ENCODE data around the gene MYO5A. TPM values are rescaled to one million over a fixed set of nuclear protein-coding genes. Genes with fewer than 3 reads are reported as not detected.

Gene MYO5A
- total RNA-seq, 1 donor = 54.3 TPM

GRCh38 chr15:52546031-52546751, 17.5 kb upstream of the MYO5A start:
- Histone ChIP-seq H2AFZ (ENCODE audit: low read length) (no peak overlapping the region), H3K4me1 (ENCODE audit: insufficient read depth, low read length) (no peaks in the 10 kb centered on the region), H3K4me3 (ENCODE audit: insufficient read depth, low read length) (no peak overlapping the region), H3K9me3 (ENCODE audit: low read depth, low read length) (no peaks in the 10 kb centered on the region), H3K36me3 (ENCODE audit: insufficient read depth, low read length) (peaks cover 28% of the 10 kb centered on the region), H3K79me2 (ENCODE audit: insufficient read depth, low read length) (no peaks in the 10 kb centered on the region), H3K27me3 (ENCODE audit: insufficient read depth, low read length) (no peaks in the 10 kb centered on the region), H4K20me1 (ENCODE audit: insufficient read depth, low read length) (no peaks in the 10 kb centered on the region), H3K4me2 (ENCODE audit: insufficient read depth, low read length) (no peak overlapping the region), H3K27ac (ENCODE audit: low read depth, low read length) (no peak overlapping the region)
- peak; percentile 21 for DNase-seq (ENCODE audit: insufficient read length, low spot score, missing footprints)
- TF ChIP-seq CTCF (IDR thresholded peaks at IDR 0.05; ENCODE audit: extremely low read depth, low read depth, low read length) = no peak

- no peak for DNase-seq (ENCODE audit: insufficient read length, low spot score, missing footprints)
- H3K4me3 ChIP-seq (ENCODE audit: insufficient read depth, low read length) = no peak overlapping the region
- no peak overlapping the region for H2AFZ ChIP-seq (ENCODE audit: low read length)
- H3K9me3 ChIP-seq (ENCODE audit: low read depth, low read length) = no peaks in the 10 kb centered on the region
- H3K27ac ChIP-seq (ENCODE audit: low read depth, low read length) = no peak overlapping the region
- H3K36me3 ChIP-seq (ENCODE audit: insufficient read depth, low read length) = peaks cover under 1% of the 10 kb centered on the region
- H3K27me3 ChIP-seq (ENCODE audit: insufficient read depth, low read length) = no peaks in the 10 kb centered on the region
- TF ChIP-seq CTCF (IDR thresholded peaks at IDR 0.05; ENCODE audit: extremely low read depth, low read depth, low read length) = no peak
- no peaks in the 10 kb centered on the region for H4K20me1 ChIP-seq (ENCODE audit: insufficient read depth, low read length)
- no peaks in the 10 kb centered on the region for H3K79me2 ChIP-seq (ENCODE audit: insufficient read depth, low read length)
- H3K4me2 ChIP-seq (ENCODE audit: insufficient read depth, low read length) = no peak overlapping the region
- no peaks in the 10 kb centered on the region for H3K4me1 ChIP-seq (ENCODE audit: insufficient read depth, low read length)
Measured at GRCh38 chr15:52540374-52541012, 11.8 kb upstream of the MYO5A start.

DNA sequence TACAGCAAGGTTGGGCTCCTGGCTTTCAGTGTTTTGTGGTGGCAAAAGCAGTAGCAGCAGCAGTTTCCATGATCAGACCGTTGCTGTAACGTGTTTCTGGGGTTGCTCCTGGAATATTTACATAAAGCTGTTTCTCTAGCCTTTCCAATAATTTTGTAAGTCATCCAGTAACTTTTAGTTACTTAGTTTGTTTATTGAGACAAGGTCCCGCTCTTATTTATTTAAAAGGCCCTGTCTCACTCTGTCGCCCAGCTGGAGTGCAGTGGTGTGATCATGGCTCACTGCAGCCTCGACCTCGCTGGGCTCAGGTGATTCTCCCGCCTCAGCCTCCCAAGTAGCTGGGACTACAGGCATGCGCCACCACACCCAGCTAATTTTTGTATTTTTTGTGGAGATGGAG, 8.8 kb upstream of the MYO5A start:
- TF ChIP-seq CTCF (IDR thresholded peaks at IDR 0.05; ENCODE audit: extremely low read depth, low read depth, low read length) = no peak
- Histone ChIP-seq H3K27ac (ENCODE audit: low read depth, low read length) (no peak overlapping the region), H3K27me3 (ENCODE audit: insufficient read depth, low read length) (peaks cover 6% of the 10 kb centered on the region), H3K4me3 (ENCODE audit: insufficient read depth, low read length) (no peak overlapping the region), H2AFZ (ENCODE audit: low read length) (no peak overlapping the region), H3K79me2 (ENCODE audit: insufficient read depth, low read length) (no peaks in the 10 kb centered on the region), H3K4me2 (ENCODE audit: insufficient read depth, low read length) (no peak overlapping the region), H3K4me1 (ENCODE audit: insufficient read depth, low read length) (no peaks in the 10 kb centered on the region), H4K20me1 (ENCODE audit: insufficient read depth, low read length) (no peaks in the 10 kb centered on the region), H3K9me3 (ENCODE audit: low read depth, low read length) (no peaks in the 10 kb centered on the region), H3K36me3 (ENCODE audit: insufficient read depth, low read length) (no peaks in the 10 kb centered on the region)
- no peak for DNase-seq (ENCODE audit: insufficient read length, low spot score, missing footprints)

DNA sequence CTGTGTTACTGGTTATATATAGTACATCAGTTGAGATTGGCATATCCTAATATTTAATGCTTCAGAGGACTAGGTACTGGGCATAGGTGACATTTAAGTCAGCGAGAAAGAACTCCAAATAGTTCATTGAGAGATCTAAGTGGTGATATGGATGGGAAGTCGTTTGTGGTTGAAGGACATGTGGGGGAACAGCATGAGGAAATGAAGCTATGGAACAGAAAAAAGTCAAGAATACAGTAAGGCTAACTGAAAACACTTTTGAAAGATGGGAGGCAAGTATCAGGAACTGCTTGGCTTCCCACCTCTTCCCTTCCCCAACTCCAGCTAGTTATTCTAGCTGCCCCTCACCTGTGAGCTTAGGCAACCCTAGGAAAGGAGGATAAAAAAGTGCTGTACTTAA, 3.7 kb upstream of the MYO5A start:
- Histone ChIP-seq H3K9me3 (ENCODE audit: low read depth, low read length) (no peaks in the 10 kb centered on the region), H3K4me1 (ENCODE audit: insufficient read depth, low read length) (peaks cover 14% of the 10 kb centered on the region), H3K79me2 (ENCODE audit: insufficient read depth, low read length) (peaks cover 10% of the 10 kb centered on the region), H2AFZ (ENCODE audit: low read length) (no peak overlapping the region), H3K4me3 (ENCODE audit: insufficient read depth, low read length) (no peak overlapping the region), H3K27ac (ENCODE audit: low read depth, low read length) (no peak overlapping the region), H3K36me3 (ENCODE audit: insufficient read depth, low read length) (no peaks in the 10 kb centered on the region), H3K4me2 (ENCODE audit: insufficient read depth, low read length) (no peak overlapping the region), H4K20me1 (ENCODE audit: insufficient read depth, low read length) (peaks cover 5% of the 10 kb centered on the region), H3K27me3 (ENCODE audit: insufficient read depth, low read length) (peaks cover 20% of the 10 kb centered on the region)
- DNase-seq (ENCODE audit: insufficient read length, low spot score, missing footprints) = no peak
- no peak for TF ChIP-seq CTCF (IDR thresholded peaks at IDR 0.05; ENCODE audit: extremely low read depth, low read depth, low read length)
